Measurements from ENCODE around the gene NELFCD.

GRCh38 chr20:58993332-58994248 lies 12.5 kb downstream of the NELFCD start:
- TF ChIP-seq, protein P1, sequence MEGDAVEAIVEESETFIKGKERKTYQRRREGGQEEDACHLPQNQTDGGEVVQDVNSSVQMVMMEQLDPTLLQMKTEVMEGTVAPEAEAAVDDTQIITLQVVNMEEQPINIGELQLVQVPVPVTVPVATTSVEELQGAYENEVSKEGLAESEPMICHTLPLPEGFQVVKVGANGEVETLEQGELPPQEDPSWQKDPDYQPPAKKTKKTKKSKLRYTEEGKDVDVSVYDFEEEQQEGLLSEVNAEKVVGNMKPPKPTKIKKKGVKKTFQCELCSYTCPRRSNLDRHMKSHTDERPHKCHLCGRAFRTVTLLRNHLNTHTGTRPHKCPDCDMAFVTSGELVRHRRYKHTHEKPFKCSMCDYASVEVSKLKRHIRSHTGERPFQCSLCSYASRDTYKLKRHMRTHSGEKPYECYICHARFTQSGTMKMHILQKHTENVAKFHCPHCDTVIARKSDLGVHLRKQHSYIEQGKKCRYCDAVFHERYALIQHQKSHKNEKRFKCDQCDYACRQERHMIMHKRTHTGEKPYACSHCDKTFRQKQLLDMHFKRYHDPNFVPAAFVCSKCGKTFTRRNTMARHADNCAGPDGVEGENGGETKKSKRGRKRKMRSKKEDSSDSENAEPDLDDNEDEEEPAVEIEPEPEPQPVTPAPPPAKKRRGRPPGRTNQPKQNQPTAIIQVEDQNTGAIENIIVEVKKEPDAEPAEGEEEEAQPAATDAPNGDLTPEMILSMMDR (IDR thresholded peaks at IDR 0.05): no peak
- TF ChIP-seq POLR2A (IDR thresholded peaks at IDR 0.05): no peak

Measured in thyroid gland (tissue), 4 donors.